Testis (tissue), 3 donors: Measurements from ENCODE around the gene CARD10. TPM values are rescaled to one million over a fixed set of nuclear protein-coding genes. Genes with fewer than 3 reads are reported as not detected.

ENCODE experiments used
- DNase-seq: peaks from one replicate; pipeline ENCODE4 v3.0.0-alpha.2; 2019
- H3K27ac ChIP-seq, 2 donors: fragments of 200-600 bp; sonication (generic); one replicate each; pipeline ENCODE4 v1.5.1; 2019
- H3K27me3 ChIP-seq: fragments of 200-600 bp; sonication (generic); one replicate; pipeline ENCODE4 v1.5.1; 2019
- H3K36me3 ChIP-seq: fragments of 200-600 bp; sonication (generic); one replicate; pipeline ENCODE4 v1.5.1; 2017; ENCODE audit warnings: low read depth; ENCODE audit errors: missing control alignments
- H3K4me1 ChIP-seq: fragments of 200-600 bp; sonication (generic); one replicate; pipeline ENCODE4 v1.5.1; 2019
- H3K4me3 ChIP-seq, 2 donors: fragments of 200-600 bp; sonication (generic); one replicate each; pipeline ENCODE4 v1.5.1; 2017 to 2019
- H3K9me3 ChIP-seq: fragments of 200-600 bp; sonication (generic); one replicate; pipeline ENCODE4 v1.5.1; 2017
- POLR2A ChIP-seq: fragments of 450-650 bp; IDR thresholded peaks from one replicate; pipeline ENCODE4 v1.6.1; 2017; ENCODE audit warnings: antibody characterized with exemption, mild to moderate bottlenecking, moderate library complexity
- WGBS, 2 donors: methylation state at CpG; one replicate each; pipeline ENCODE4 v1.1.5; 2018; 5-methylcytosine and 5-hydroxymethylcytosine counted together
- intact Hi-C: fragments of 100-400 bp; cut with DNase I; formaldehyde crosslinking; loops from one replicate; pipeline ENCODE4 v1.15.1; 2023; ENCODE audit warnings: low total_unique reads
- polyA plus RNA-seq: library from polyadenylated mRNA; stranded (reverse); fragments of 350-450 nt; fragmentation: Illumina TruSeq; extraction: RNeasy Lipid Tissue Mini Kit (QIAGEN cat#74804); gene quantifications from one replicate; pipeline ENCODE4 v1.2.3, GENCODE V29; 2014; ENCODE audit warnings: low read depth, low replicate concordance; ENCODE audit not compliant: insufficient read depth
- total RNA-seq, 2 donors: library from RNA; depleted of rRNA; stranded (reverse); fragments of >200 nt; gene quantifications; one replicate each; pipeline ENCODE4 v1.2.3, GENCODE V29; 2016
- TF ChIP-seq, protein P1 (sequence below), 3 experiments: fragments of 450-650 bp in 2 of 3; fragments of 200-600 bp in 1 of 3; sonication (generic) in 1 of 3; IDR thresholded peaks; one replicate each; pipeline ENCODE4 v1.5.1; 2016 to 2019; ENCODE audit warnings: antibody characterized with exemption in 3 of 3, mild to moderate bottlenecking in 2 of 3, moderate library complexity in 1 of 3

The CARD10 gene
- total and polyA plus RNA-seq, 3 donors from 2014 or later, result 42.6 to 113 (median 89.8) TPM

DNA sequence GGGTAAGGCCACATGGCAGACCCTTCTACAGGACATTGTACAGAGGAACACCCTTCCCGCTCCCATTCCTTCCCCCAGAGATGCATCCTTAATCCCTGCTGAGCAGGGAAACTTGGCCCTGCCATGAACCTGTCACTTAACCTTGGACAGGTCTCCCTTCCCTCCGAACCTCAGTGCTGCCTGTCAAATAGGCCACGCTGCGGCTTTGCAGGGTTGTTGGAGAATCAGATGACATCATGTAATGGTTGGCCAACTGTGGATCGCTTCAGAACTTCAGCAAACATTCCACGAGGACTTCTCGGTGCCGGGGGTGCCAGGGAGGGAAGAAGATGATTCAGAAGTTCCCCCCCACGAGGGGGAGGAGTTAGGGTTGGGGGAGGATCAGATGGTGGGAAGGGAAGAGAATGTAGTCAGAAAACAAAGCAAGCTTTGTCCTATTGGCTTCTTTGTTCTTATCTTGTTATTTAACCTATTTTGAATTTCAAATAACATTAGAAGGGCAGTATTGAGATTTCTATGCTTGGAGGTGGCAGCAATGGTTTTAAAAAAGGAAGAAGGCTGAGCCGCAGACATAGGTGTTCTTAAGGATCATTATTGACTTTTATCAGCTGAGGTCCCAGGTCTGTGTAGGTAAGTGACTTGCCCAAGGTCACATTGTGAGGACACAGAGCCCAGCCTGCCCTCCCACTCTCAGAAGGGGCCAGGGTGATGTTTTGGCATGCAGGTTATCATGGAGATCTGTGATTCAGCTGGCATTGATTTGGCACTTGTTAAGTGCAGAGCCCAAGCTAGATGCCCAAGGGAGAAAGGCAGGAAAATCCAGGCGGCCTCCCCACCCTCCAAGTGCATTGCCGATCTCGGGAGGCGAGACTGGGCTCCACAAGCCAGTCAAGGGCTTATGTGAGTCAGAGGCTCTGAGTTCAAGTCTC, 44.2 kb upstream of the CARD10 start:
- Histone ChIP-seq H3K27me3 (no peaks in the 10 kb centered on the region), H3K9me3 (no peaks in the 10 kb centered on the region), H3K36me3 (no peaks in the 10 kb centered on the region), H3K4me1 (peaks cover 51% of the 10 kb centered on the region), H3K27ac (peak overlapping the region; percentile 56 to 80), H3K4me3 (no peak overlapping the region)
- TF ChIP-seq, protein P1, sequence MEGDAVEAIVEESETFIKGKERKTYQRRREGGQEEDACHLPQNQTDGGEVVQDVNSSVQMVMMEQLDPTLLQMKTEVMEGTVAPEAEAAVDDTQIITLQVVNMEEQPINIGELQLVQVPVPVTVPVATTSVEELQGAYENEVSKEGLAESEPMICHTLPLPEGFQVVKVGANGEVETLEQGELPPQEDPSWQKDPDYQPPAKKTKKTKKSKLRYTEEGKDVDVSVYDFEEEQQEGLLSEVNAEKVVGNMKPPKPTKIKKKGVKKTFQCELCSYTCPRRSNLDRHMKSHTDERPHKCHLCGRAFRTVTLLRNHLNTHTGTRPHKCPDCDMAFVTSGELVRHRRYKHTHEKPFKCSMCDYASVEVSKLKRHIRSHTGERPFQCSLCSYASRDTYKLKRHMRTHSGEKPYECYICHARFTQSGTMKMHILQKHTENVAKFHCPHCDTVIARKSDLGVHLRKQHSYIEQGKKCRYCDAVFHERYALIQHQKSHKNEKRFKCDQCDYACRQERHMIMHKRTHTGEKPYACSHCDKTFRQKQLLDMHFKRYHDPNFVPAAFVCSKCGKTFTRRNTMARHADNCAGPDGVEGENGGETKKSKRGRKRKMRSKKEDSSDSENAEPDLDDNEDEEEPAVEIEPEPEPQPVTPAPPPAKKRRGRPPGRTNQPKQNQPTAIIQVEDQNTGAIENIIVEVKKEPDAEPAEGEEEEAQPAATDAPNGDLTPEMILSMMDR (IDR thresholded peaks at IDR 0.05), result no peak
- no peak for TF ChIP-seq POLR2A
- 44 to 49% methylated on average over 14 of the region's 14 CpGs for WGBS, 2 donors
- peak; percentile 90 for DNase-seq
- intact Hi-C loops, result no loop called here

DNA sequence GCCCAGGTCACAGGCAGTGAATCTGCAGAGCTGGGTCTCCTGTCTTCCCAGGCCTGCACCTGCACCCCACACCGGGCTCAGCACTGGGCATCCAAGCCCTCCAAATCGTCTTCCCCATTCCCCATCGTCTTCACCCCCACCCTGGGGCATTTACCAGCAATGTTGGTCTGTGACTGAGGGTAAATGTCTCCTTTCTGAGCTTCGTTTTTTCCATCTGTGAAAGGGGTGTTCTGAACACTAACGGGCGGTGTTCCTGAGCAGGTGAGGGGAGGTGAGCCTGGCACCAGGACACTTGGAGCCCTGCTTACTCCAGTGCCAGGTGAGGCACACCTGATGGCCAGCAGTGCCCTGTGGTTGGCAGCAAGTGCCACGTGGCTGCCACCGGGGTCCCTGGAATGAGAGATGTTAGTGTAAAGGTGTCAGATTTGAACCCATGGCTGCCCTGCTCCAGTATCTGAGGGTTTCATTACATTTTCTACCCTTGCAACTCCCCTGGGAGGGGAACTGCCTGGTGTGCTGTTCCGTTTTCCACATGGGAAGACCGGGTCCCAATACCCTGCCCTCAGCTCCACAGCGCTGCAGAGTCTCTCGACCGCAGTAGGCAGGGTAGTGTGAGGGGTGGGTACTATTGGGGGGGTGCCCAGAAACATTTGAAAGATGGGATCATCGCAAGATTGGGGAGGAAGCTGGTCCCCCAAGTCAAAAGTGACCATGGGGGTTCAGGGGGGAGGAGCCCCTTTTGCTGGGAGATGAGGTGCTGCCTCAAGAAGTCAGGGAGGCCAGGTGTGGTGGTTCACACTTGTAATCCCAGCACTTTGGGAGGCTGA, 43.0 kb upstream of the CARD10 start:
- Histone ChIP-seq H3K4me3 (peak overlapping the region in 1 of 2 donors; percentile 80), H3K4me1 (peaks cover 48% of the 10 kb centered on the region), H3K9me3 (no peaks in the 10 kb centered on the region), H3K27me3 (no peaks in the 10 kb centered on the region), H3K36me3 (no peaks in the 10 kb centered on the region), H3K27ac (peak overlapping the region; percentile 88 to 98)
- WGBS, 2 donors, result 68 to 71% methylated on average over 9 to 14 of the region's 14 CpGs
- TF ChIP-seq, protein P1 (IDR thresholded peaks at IDR 0.05), result no peak
- TF ChIP-seq POLR2A, result no peak
- DNase-seq, result no peak
- intact Hi-C loops, result no loop called here

DNA sequence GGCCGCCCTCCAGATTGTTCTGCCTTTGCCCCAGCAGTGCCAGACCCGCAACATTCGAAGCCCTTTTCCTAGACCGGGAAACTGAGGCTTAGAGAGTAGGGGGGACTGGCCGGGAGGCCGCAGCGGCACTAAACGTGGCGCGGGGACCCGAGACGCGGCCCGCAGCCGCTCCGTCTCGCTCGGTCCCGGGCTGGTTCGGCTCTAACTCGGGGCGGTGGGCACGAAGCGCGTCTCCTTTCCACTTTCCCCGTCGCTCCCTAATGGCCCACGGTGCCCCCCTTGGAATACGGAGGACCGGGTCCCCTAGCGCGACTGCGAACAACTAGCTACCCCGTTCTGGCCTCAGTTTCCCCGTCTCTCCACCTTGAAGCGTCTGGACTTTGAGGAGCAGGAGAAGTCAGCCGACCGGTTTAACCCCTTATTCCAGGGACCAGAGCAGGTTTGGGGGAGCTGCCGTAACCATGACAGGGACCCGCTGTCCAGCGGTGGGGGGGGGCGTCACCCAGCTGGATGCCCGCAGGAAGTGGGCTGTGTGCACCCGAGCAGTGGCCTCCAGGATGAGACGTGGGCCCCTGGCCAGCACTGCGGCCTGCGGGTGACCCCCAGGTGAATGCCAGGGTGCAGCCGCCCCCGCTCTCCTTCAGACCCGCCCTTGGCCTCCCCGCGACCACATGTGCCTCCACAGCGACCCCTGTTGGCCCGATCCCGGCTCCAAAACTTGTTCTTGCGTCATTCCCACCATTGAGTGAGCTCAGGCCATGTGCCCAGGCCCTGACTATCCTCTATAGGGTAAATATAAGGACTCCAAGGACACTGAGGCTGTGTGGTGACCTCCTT, 42.2 kb upstream of the CARD10 start:
- peak overlapping the region; percentile 88 to 98 for H3K27ac ChIP-seq
- no peaks in the 10 kb centered on the region for H3K27me3 ChIP-seq
- intact Hi-C loops, result no loop called here
- no peaks in the 10 kb centered on the region for H3K36me3 ChIP-seq
- 1% methylated on average over 21 to 56 of the region's 56 CpGs for WGBS, 2 donors
- H3K9me3 ChIP-seq, result no peaks in the 10 kb centered on the region
- TF ChIP-seq POLR2A, result no peak
- TF ChIP-seq, protein P1 (IDR thresholded peaks at IDR 0.05), result peak; percentile 73 to 85 (median 77)
- H3K4me3 ChIP-seq, result peak overlapping the region; percentile 80 to 87
- H3K4me1 ChIP-seq, result peaks cover 44% of the 10 kb centered on the region
- DNase-seq, result peak; percentile 96

DNA sequence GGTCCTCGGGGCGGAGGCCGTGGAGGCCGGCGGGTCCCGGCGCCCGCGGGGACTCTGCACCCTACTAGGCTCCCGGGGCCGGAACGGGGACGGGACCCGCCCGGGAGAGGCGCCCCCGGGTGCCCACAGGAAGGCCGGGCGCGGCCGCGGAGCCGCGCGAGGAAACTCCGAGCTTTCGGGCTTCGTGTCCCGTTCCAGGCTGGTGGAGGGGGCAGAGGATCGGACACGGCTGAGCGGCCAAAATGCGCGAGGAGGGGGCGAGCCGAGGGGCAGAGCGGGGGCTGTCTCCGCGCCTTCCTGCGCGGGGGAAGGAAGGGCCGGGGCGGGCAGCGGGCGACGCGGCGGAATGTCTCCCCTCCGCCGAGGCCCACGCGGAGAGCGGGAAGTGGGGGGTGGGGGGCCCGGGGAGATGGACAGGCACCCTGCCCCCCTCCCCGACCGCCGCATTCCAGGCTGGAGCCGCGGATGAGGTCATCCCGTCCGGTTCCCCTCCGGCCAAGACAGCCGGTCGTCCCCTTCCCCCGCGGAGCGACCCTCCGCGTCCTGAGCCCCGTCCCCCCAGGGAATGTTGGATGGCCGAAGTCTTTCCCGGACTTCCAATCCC, 41.5 kb upstream of the CARD10 start:
- TF ChIP-seq, protein P1 (IDR thresholded peaks at IDR 0.05), result no peak
- no peak for TF ChIP-seq POLR2A
- H3K36me3 ChIP-seq, result no peaks in the 10 kb centered on the region
- WGBS, 2 donors, result 1% methylated on average over 23 to 63 of the region's 72 CpGs
- H3K9me3 ChIP-seq, result no peaks in the 10 kb centered on the region
- no peaks in the 10 kb centered on the region for H3K27me3 ChIP-seq
- intact Hi-C loops, result no loop called here
- no peak for DNase-seq
- H3K27ac ChIP-seq, result peak overlapping the region; percentile 88 to 98
- H3K4me3 ChIP-seq, result peak overlapping the region; percentile 80 to 87
- H3K4me1 ChIP-seq, result peaks cover 39% of the 10 kb centered on the region
